ENCODE data around the gene EPHA6.

EPHA6 gene

GRCh38 chr3:97177242-97177641 lies 362.8 kb downstream of the EPHA6 start:
- DNase-seq (ENCODE audit: low read depth in 2 of 2), result no peak

GRCh38 chr3:97181704-97182103 lies 367.3 kb downstream of the EPHA6 start:
- no peak for DNase-seq (ENCODE audit: low read depth in 2 of 2)

GRCh38 chr3:97187771-97188170 lies 373.4 kb downstream of the EPHA6 start:
- no peak for DNase-seq (ENCODE audit: low read depth in 2 of 2)

- no peak for DNase-seq (ENCODE audit: low read depth in 2 of 2)
These were observed 375.4 kb downstream of the EPHA6 start for GRCh38 chr3:97189835-97190234.

GRCh38 chr3:97197083-97197482 lies 382.7 kb downstream of the EPHA6 start:
- no peak for DNase-seq (ENCODE audit: low read depth in 2 of 2)

GRCh38 chr3:97197830-97198229 lies 383.4 kb downstream of the EPHA6 start:
- no peak for DNase-seq (ENCODE audit: low read depth in 2 of 2)

- no peak for DNase-seq (ENCODE audit: low read depth in 2 of 2)
These were observed 386.0 kb downstream of the EPHA6 start for GRCh38 chr3:97200387-97200786.

GRCh38 chr3:97201814-97202213 lies 387.4 kb downstream of the EPHA6 start:
- DNase-seq (ENCODE audit: low read depth in 2 of 2), result no peak

GRCh38 chr3:97228966-97229365 lies 414.6 kb downstream of the EPHA6 start:
- no peak for DNase-seq (ENCODE audit: low read depth in 2 of 2)

GRCh38 chr3:97230486-97230885 lies 416.1 kb downstream of the EPHA6 start:
- DNase-seq (ENCODE audit: low read depth in 2 of 2), result no peak

- no peak for DNase-seq (ENCODE audit: low read depth in 2 of 2)
These were observed 418.1 kb downstream of the EPHA6 start for GRCh38 chr3:97232393-97233034.

- no peak for DNase-seq (ENCODE audit: low read depth in 2 of 2)
These were observed 420.8 kb downstream of the EPHA6 start for GRCh38 chr3:97235179-97235578.

- DNase-seq (ENCODE audit: low read depth in 2 of 2), result no peak
These were observed 421.4 kb downstream of the EPHA6 start for GRCh38 chr3:97235611-97236315.

GRCh38 chr3:97241417-97241816 lies 427.0 kb downstream of the EPHA6 start:
- DNase-seq (ENCODE audit: low read depth in 2 of 2), result no peak

- DNase-seq (ENCODE audit: low read depth in 2 of 2), result no peak
These were observed 431.0 kb downstream of the EPHA6 start for GRCh38 chr3:97245201-97245910.

GRCh38 chr3:97256060-97256459 lies 441.7 kb downstream of the EPHA6 start:
- no peak for DNase-seq (ENCODE audit: low read depth in 2 of 2)

- DNase-seq (ENCODE audit: low read depth in 2 of 2), result no peak
These were observed 443.7 kb downstream of the EPHA6 start for GRCh38 chr3:97257942-97258697.

GRCh38 chr3:97259263-97259662 lies 444.9 kb downstream of the EPHA6 start:
- DNase-seq (ENCODE audit: low read depth in 2 of 2), result no peak

- no peak for DNase-seq (ENCODE audit: low read depth in 2 of 2)
These were observed 449.8 kb downstream of the EPHA6 start for GRCh38 chr3:97264180-97264579.

- DNase-seq (ENCODE audit: low read depth in 2 of 2), result no peak
These were observed 451.0 kb downstream of the EPHA6 start for GRCh38 chr3:97265237-97266005.

GRCh38 chr3:97269202-97269601 lies 454.8 kb downstream of the EPHA6 start:
- DNase-seq (ENCODE audit: low read depth in 2 of 2), result no peak

Data from stimulated activated CD4-positive, alpha-beta T cell treated with anti-CD3 and anti-CD28 coated beads, Interleukin-1b, Interleukin-23, amount 100 ng/mL, for 1 hour (primary cell).